Measurements from ENCODE around the gene CHCHD3. TPM values are rescaled to one million over a fixed set of nuclear protein-coding genes. Genes with fewer than 3 reads are reported as not detected.

The CHCHD3 gene
- total RNA-seq, 4 donors from 2014 or later: 66.0 to 79.1 (median 70.0) TPM

DNA sequence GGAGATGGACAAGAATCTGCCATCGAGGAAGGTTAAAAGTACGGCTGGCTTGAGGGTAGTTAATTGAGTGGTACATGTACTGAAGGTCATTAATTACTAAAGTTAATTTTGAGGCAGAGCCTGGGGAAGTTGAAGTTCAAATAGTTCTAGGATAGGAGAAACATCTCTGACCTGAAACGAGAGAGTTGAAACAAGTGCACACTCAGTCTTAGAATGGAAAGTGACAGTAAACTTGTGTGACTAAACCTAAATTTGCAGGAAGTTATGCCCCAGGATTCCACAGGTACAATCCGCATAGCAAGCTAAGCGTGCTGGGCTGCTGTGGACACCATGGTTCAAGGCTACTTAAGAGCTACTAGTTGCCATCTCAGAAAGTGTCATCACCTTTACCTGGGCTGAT lies 209.9 kb downstream of the CHCHD3 start:
- Histone ChIP-seq H3K36me3 (no peaks in the 10 kb centered on the region), H3K9me3 (no peaks in the 10 kb centered on the region), H3K4me3 (replicated peaks in 1 of 3) (no peak overlapping the region), H3K27ac (no peak overlapping the region), H3K27me3 (no peaks in the 10 kb centered on the region), H3K4me1 (no peaks in the 10 kb centered on the region)
- intact Hi-C loops (cut with DNase I): no loop called here
- WGBS, 2 donors: 61 to 89% methylated on average over 5 of the region's 5 CpGs
- TF ChIP-seq POLR2A (IDR thresholded peaks at IDR 0.05): no peak
- no peak for TF ChIP-seq CTCF (IDR thresholded peaks at IDR 0.05)
- no peak for DNase-seq

DNA sequence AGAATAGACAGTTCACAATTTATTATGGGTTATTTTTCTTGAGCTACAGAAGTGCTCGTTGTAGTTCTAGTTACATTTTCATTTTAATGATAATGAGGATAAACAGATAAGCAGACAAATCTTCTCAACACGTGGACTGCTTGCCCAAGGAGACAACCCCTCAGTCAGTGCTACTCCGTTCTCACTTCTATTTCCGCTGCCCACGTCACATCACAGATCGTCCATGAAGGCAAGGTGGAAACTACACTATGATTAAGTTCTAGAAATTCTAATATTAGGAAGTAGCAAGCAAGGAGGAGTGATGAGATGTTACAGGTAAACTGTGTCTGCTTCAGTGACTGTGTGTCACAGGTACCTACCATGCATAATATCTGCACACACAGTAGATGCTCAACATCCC lies 210.5 kb downstream of the CHCHD3 start:
- TF ChIP-seq CTCF (IDR thresholded peaks at IDR 0.05) (no peak), POLR2A (IDR thresholded peaks at IDR 0.05) (no peak)
- no peaks in the 10 kb centered on the region for H3K36me3 ChIP-seq
- DNase-seq: no peak
- 92 to 94% methylated on average over 6 of the region's 6 CpGs for WGBS, 2 donors
- H3K4me3 ChIP-seq (replicated peaks in 1 of 3): no peak overlapping the region
- H3K27ac ChIP-seq: no peak overlapping the region
- no peaks in the 10 kb centered on the region for H3K27me3 ChIP-seq
- H3K9me3 ChIP-seq: no peaks in the 10 kb centered on the region
- intact Hi-C loops (cut with DNase I): no loop called here
- H3K4me1 ChIP-seq: peaks cover 4% of the 10 kb centered on the region in 2 donors

- no peak overlapping the region for H3K4me3 ChIP-seq (replicated peaks in 1 of 3)
- TF ChIP-seq CTCF (IDR thresholded peaks at IDR 0.05) (no peak), POLR2A (IDR thresholded peaks at IDR 0.05) (no peak)
- H3K27me3 ChIP-seq: no peaks in the 10 kb centered on the region
- H3K4me1 ChIP-seq: peaks cover 11 to 19% of the 10 kb centered on the region in 2 donors
- no peaks in the 10 kb centered on the region for H3K36me3 ChIP-seq
- intact Hi-C loops (cut with DNase I): no loop called here
- H3K9me3 ChIP-seq: no peaks in the 10 kb centered on the region
- H3K27ac ChIP-seq: no peak overlapping the region
- no peak for DNase-seq
- WGBS, 2 donors: 98% methylated on average over 5 of the region's 5 CpGs
Measured at GRCh38 chr7:132869166-132869861, 212.6 kb downstream of the CHCHD3 start.

DNA sequence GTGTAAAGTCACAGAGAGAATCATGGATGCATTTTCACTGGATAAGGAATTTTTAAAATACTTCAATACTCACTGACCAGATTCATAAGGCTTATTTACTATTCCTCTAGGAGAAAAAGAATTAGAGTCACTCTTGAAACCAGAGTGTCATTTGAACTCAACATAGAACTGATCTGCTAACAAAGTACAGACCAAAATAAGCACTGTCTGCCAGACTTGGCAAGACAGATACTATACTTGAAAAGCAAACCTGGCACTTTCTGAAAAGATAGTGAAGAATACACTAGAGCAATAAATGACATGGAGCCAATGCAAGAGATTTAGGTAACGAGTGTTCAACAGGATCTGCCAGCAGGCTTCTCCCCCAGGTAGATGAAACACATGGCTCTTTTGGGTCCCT lies 215.3 kb downstream of the CHCHD3 start:
- no peaks in the 10 kb centered on the region for H3K9me3 ChIP-seq
- peaks cover 11 to 19% of the 10 kb centered on the region in 2 donors for H3K4me1 ChIP-seq
- TF ChIP-seq CTCF (IDR thresholded peaks at IDR 0.05) (no peak), POLR2A (IDR thresholded peaks at IDR 0.05) (no peak)
- DNase-seq: no peak
- H3K4me3 ChIP-seq (replicated peaks in 1 of 3): no peak overlapping the region
- intact Hi-C loops (cut with DNase I): no loop called here
- H3K27me3 ChIP-seq: no peaks in the 10 kb centered on the region
- no peaks in the 10 kb centered on the region for H3K36me3 ChIP-seq
- WGBS, 2 donors: 81% methylated on average over 1 of the region's 1 CpG
- H3K27ac ChIP-seq: peak overlapping the region; percentile 47 to 75 (median 61)

GRCh38 chr7:132866144-132866531 lies 215.8 kb downstream of the CHCHD3 start:
- H3K27me3 ChIP-seq: no peaks in the 10 kb centered on the region
- 44 to 57% methylated on average over 2 of the region's 2 CpGs for WGBS, 2 donors
- no peaks in the 10 kb centered on the region for H3K9me3 ChIP-seq
- H3K36me3 ChIP-seq: no peaks in the 10 kb centered on the region
- H3K27ac ChIP-seq: peak overlapping the region; percentile 47 to 75 (median 61)
- H3K4me1 ChIP-seq: peaks cover 11 to 19% of the 10 kb centered on the region in 2 donors
- intact Hi-C loops (cut with DNase I): no loop called here
- DNase-seq: peak; percentile 34 to 39
- no peak overlapping the region for H3K4me3 ChIP-seq (replicated peaks in 1 of 3)
- TF ChIP-seq POLR2A (IDR thresholded peaks at IDR 0.05) (no peak), CTCF (IDR thresholded peaks at IDR 0.05) (no peak)

Measured in thyroid gland (tissue), 4 donors.